Spleen (tissue), 13 donors: ENCODE results near the gene PDE10A. TPM values are rescaled to one million over a fixed set of nuclear protein-coding genes. Genes with fewer than 3 reads are reported as not detected.
A peak's percentile ranks its signal among the peaks of the same experiment; 100 is the strongest.

ENCODE experiments used
- DNase-seq: peaks from one replicate; pipeline ENCODE4 v3.0.0-alpha.2; 2020
- H3K27ac ChIP-seq, 8 donors: fragments of 200-600 bp; sonication (generic) in 7 of 8; 1 replicate in 4 of 8; 2 replicates in 4 of 8; pipeline versions ENCODE4 v1.5.0 to v1.8.0; 2016 to 2021; ENCODE audit warnings: inconsistent platforms in 4 of 8, mild to moderate bottlenecking in 4 of 8, moderate library complexity in 1 of 8
- H3K27me3 ChIP-seq, 7 donors: fragments of 200-600 bp; sonication (generic) in 6 of 7; replicated peaks in 1 of 7; 1 replicate in 4 of 7; 2 replicates in 3 of 7; pipeline versions ENCODE4 v1.5.0 to v1.8.0; 2016 to 2021; ENCODE audit warnings: inconsistent platforms in 3 of 7, mild to moderate bottlenecking in 1 of 7
- H3K36me3 ChIP-seq, 6 donors: fragments of 200-600 bp; sonication (generic) in 5 of 6; 1 replicate in 4 of 6; 2 replicates in 2 of 6; pipeline versions ENCODE4 v1.5.0 to v1.8.0; 2016 to 2021; ENCODE audit warnings: inconsistent platforms in 2 of 6
- H3K4me1 ChIP-seq, 6 donors: fragments of 200-600 bp; sonication (generic) in 5 of 6; 1 replicate in 3 of 6; 2 replicates in 3 of 6; pipeline versions ENCODE4 v1.5.0 to v1.8.0; 2016 to 2021; ENCODE audit warnings: inconsistent platforms in 3 of 6
- H3K4me3 ChIP-seq, 8 donors: fragments of 200-600 bp; sonication (generic) in 7 of 8; 1 replicate in 4 of 8; 2 replicates in 4 of 8; pipeline versions ENCODE4 v1.5.0 to v1.8.0; 2016 to 2021; ENCODE audit warnings: inconsistent platforms in 4 of 8, mild to moderate bottlenecking in 4 of 8, moderate library complexity in 2 of 8
- H3K9me3 ChIP-seq, 8 donors: fragments of 200-600 bp; sonication (generic) in 7 of 8; 1 replicate in 4 of 8; 2 replicates in 4 of 8; pipeline versions ENCODE4 v1.5.0 to v1.8.0; 2016 to 2021; ENCODE audit warnings: inconsistent platforms in 4 of 8
- CTCF ChIP-seq, 11 experiments: fragments of 200-600 bp in 7 of 11; fragments of 450-650 bp in 4 of 11; sonication (generic) in 4 of 11; IDR thresholded peaks in 8 of 11; conservative IDR thresholded peaks in 3 of 11; 1 replicate in 7 of 11; 2 replicates in 4 of 11; pipeline versions ENCODE4 v1.4.0 to v1.8.0; 2016 to 2021; ENCODE audit warnings: antibody characterized with exemption in 11 of 11, inconsistent platforms in 4 of 11, mild to moderate bottlenecking in 1 of 11
- POLR2A ChIP-seq, 3 donors: fragments of 450-650 bp; IDR thresholded peaks; one replicate each; pipeline ENCODE4 v1.5.1; 2017; ENCODE audit warnings: antibody characterized with exemption in 3 of 3, mild to moderate bottlenecking in 1 of 3
- POLR2AphosphoS5 ChIP-seq, 3 donors: sonication (generic); formaldehyde crosslinking; IDR thresholded peaks; one replicate each; pipeline ENCODE4 v1.5.1; 2017; ENCODE audit warnings: antibody characterized with exemption in 3 of 3
- WGBS, 5 donors: extraction: QIAGEN DNeasy Blood & Tissue Kit in 3 of 5; methylation state at CpG; one replicate each; pipeline versions ENCODE4 v1.1.5 to v1.1.7; 2013 to 2018; 5-methylcytosine and 5-hydroxymethylcytosine counted together
- intact Hi-C: fragments of 100-400 bp; cut with DNase I; formaldehyde crosslinking; loops from one replicate; pipeline ENCODE4 v1.15.0; 2023; ENCODE audit warnings: low total_unique reads
- long read RNA-seq, 2 donors: transcript quantifications; one replicate each; lab custom pipeline, GENCODE V29; 2026
- polyA plus RNA-seq, 3 donors: library from polyadenylated mRNA; stranded (reverse); fragments of 200-250 nt; gene quantifications; one replicate each; pipeline ENCODE4 v1.2.1, GENCODE V29; 2013
- total RNA-seq, 7 donors: library from RNA; depleted of rRNA in 3 of 7; stranded (reverse); fragments of >200 nt in 3 of 7; fragmentation: NEBNext Ultra II Directional in 4 of 7; extraction: Animal tissue kit (Norgen Biotek cat#: 25700) in 4 of 7; gene quantifications; one replicate each; pipeline versions ENCODE4 v1.1.0 to v1.2.1, GENCODE V29; 2016 to 2021
- donor health status: healthy with polysubstance abuse.
- donor health status: DM: no; HTN: no; CAD: no; lungs with moderate emphysema.
- donor health status: DM: no; HTN: no; CAD: no.
- donor health status: Bipolar disorder and iron deficiency.
- donor health status: healthy.
- donor health status: DM: no; HTN: no; CAD: no.
- donor health status: DM: yes; HTN: yes; CAD: no.

The PDE10A gene
- 10 to 100 TPM in 5 of 7 donors, 1 to 10 TPM in 2; 7.5 to 28.2 (median 10.6) TPM for total RNA-seq
- polyA plus RNA-seq, result 1 to 10 TPM; 1.1 to 2.5 (median 2.2) TPM
- long read RNA-seq, donor 1, result 0 reads
- long read RNA-seq, donor 2, result 0 reads

GRCh38 chr6:165662749-165663376, at the start of gene PDE10A:
TSS of gene PDE10A (minus strand) at chr6:165663241. CDS start at chr6:165662811, 430 bp downstream.
- WGBS, 5 donors, result 1 to 9% (median 2%) methylated on average over 30 to 80 of the region's 80 CpGs
- intact Hi-C loops, result loop anchor here (10.0 kb wide), 1 partner anchor 218 kb away; no protein-coding TSS in a partner anchor
- H3K36me3 ChIP-seq, result no peaks in the 10 kb centered on the region

GRCh38 chr6:165708985-165709576, 46.0 kb upstream of the PDE10A start:
- Histone ChIP-seq H3K36me3 (no peaks in the 10 kb centered on the region), H3K9me3 (no peaks in the 10 kb centered on the region), H3K27me3 (no peaks in the 10 kb centered on the region), H3K4me3 (no peak overlapping the region), H3K4me1 (no peaks in the 10 kb centered on the region), H3K27ac (no peak overlapping the region)
- 91 to 95% (median 94%) methylated on average over 23 of the region's 23 CpGs for WGBS, 5 donors
- intact Hi-C loops, result no loop called here
- TF ChIP-seq POLR2AphosphoS5 (IDR thresholded peaks at IDR 0.05) (no peak), CTCF (IDR thresholded peaks at IDR 0.05 in 8 of 11, conservative IDR thresholded peaks at IDR 0.05 in 3 of 11) (no peak), POLR2A (IDR thresholded peaks at IDR 0.05) (no peak)
- DNase-seq, result no peak

More at GRCh38 chr6:165662749-165663376, at the start of gene PDE10A:
- TF ChIP-seq CTCF (IDR thresholded peaks at IDR 0.05 in 8 of 11, conservative IDR thresholded peaks at IDR 0.05 in 3 of 11), result peak in 1 of 11 experiments; percentile 22
- no peak for TF ChIP-seq POLR2A (IDR thresholded peaks at IDR 0.05)
- TF ChIP-seq POLR2AphosphoS5 (IDR thresholded peaks at IDR 0.05), result peak in 2 of 3 donors; percentile 41 to 42
- DNase-seq, result no peak
- Histone ChIP-seq H3K9me3 (no peaks in the 10 kb centered on the region), H3K4me3 (peak within 1 kb of the TSS; percentile 30 to 72 (median 50)), H3K27ac (peak within 1 kb of the TSS in 7 of 8 donors; percentile 55 to 85 (median 75)), H3K27me3 (peaks cover 0 to 94% (median 49%) of the 10 kb centered on the region in 7 donors), H3K4me1 (peaks cover 0 to 46% (median 24%) of the 10 kb centered on the region in 6 donors)

DNA sequence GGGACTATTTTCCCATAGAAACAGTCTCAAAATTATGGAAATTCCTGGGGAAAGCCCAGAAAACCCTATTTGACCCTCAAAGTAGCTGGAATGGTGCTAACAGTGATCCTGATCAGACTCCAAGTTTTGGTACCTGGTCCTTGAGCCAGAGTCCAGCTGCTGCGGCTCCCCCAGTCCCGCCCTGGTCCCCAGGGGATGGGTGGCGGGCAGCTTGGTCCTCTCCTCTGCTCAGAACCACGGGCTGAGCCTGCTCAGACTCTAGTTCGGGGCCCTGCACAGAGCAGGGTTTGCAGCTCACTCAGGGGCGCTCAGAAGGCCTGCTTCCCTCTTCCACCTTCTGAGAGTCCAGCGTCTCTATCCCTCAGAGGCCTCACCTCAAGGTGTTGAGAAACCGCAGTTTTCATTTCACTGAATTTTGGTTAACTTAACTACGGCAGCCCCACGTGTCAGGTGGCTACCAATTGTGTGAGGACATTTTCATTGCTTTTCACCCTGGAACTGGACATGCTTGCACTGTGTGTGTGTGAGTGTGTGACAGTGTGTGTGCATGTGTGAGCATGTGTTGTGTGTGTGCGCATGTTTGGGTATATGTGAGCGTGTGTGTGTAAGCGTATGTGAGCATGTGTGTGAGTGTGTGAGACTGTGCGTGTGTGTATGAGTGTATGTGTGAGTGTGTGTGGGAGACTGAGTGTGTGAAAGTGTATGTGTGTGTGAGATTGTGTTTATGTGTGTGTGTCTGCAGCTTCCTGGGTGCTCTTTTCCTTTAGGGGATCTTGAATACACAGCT, 44.2 kb upstream of the PDE10A start:
- TF ChIP-seq CTCF (IDR thresholded peaks at IDR 0.05 in 8 of 11, conservative IDR thresholded peaks at IDR 0.05 in 3 of 11), result no peak
- TF ChIP-seq POLR2A (IDR thresholded peaks at IDR 0.05), result no peak
- TF ChIP-seq POLR2AphosphoS5 (IDR thresholded peaks at IDR 0.05), result no peak
- Histone ChIP-seq H3K27me3 (no peaks in the 10 kb centered on the region), H3K36me3 (no peaks in the 10 kb centered on the region), H3K27ac (no peak overlapping the region), H3K4me3 (no peak overlapping the region), H3K4me1 (no peaks in the 10 kb centered on the region), H3K9me3 (no peaks in the 10 kb centered on the region)
- no peak for DNase-seq
- whole genome bisulfite sequencing, 5 donors, result 84 to 93% (median 90%) methylated on average over 14 of the region's 14 CpGs
- intact Hi-C loops, result no loop called here
